D721Med (cell line): ENCODE results near the gene EHHADH.

Experiments used
- DNase-seq: peaks from one replicate; pipeline ENCODE4 v3.0.0; 2011; ENCODE audit warnings: low spot score; ENCODE audit not compliant: insufficient read length
- FAIRE-seq: peaks from 2 replicates; lab custom pipeline; 2011; peaks lifted over from hg19 to GRCh38; lab: Jason Lieb, UNC
- TF ChIP-seq, protein P1 (sequence below): IDR thresholded peaks from 2 replicates; pipeline ENCODE4 v1.5.1; 2012; ENCODE audit warnings: mild to moderate bottlenecking, control low read depth; ENCODE audit not compliant: insufficient read depth; ENCODE audit errors: missing control alignments

The EHHADH gene

DNA sequence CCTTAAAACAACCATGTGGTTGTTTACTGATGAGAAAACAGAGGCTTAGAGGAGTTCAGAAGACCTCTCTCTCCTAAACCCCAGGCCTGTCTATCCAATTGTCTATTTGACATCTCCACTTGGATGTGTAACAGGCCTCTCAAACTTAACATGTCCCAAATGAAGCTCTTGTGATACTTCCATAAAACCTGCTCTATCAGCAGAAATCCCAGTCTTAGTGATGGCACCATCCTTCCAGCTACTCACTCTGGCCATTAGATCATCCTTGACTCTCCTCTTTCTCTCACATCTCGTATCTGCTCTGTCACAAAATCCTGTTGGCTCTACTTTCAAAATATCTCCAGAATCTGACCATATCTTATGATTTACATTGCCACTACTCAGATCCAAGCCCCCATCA, 28.8 kb downstream of the EHHADH start:
- DNase-seq (no peak), FAIRE-seq (no peak)
- TF ChIP-seq, protein P1, sequence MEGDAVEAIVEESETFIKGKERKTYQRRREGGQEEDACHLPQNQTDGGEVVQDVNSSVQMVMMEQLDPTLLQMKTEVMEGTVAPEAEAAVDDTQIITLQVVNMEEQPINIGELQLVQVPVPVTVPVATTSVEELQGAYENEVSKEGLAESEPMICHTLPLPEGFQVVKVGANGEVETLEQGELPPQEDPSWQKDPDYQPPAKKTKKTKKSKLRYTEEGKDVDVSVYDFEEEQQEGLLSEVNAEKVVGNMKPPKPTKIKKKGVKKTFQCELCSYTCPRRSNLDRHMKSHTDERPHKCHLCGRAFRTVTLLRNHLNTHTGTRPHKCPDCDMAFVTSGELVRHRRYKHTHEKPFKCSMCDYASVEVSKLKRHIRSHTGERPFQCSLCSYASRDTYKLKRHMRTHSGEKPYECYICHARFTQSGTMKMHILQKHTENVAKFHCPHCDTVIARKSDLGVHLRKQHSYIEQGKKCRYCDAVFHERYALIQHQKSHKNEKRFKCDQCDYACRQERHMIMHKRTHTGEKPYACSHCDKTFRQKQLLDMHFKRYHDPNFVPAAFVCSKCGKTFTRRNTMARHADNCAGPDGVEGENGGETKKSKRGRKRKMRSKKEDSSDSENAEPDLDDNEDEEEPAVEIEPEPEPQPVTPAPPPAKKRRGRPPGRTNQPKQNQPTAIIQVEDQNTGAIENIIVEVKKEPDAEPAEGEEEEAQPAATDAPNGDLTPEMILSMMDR, result no peak

DNA sequence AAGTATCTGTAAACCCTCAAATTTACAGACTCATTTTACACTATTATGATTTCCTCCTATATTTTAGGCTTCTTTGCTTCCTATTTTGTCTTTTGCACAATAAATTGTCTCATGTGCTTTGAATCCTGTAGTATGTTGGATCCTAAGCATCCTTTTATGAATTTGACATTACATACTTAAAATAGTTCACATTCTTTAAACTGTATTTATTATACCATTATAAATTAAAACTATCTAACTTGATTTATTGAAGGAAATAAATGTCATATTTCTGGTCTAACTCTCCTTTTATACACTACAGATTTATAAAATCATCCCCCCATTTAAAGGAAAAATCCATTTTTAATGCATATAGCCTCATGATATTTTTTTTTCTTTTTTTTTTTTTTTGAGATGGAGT, 32.6 kb downstream of the EHHADH start:
- FAIRE-seq (no peak), DNase-seq (no peak)
- TF ChIP-seq, protein P1, result no peak

DNA sequence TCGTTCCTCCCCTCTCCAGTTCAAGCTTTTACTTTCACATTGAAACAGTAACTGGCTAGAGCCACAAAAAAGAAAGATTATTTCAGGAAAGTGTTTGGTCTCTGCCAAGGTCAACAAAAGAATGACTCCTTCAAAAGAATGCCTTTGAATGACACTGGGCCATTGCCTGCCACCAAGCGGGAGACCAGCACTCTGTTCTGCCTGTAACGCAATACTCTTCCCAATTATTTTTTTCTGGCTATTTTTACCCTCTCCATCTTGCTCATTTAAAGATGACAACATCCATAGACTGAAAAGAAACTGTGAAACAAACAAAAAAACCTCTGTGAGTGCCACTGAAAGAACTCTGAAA, 37.3 kb downstream of the EHHADH start:
- no peak for DNase-seq
- FAIRE-seq, result no peak
- TF ChIP-seq, protein P1, result no peak

DNA sequence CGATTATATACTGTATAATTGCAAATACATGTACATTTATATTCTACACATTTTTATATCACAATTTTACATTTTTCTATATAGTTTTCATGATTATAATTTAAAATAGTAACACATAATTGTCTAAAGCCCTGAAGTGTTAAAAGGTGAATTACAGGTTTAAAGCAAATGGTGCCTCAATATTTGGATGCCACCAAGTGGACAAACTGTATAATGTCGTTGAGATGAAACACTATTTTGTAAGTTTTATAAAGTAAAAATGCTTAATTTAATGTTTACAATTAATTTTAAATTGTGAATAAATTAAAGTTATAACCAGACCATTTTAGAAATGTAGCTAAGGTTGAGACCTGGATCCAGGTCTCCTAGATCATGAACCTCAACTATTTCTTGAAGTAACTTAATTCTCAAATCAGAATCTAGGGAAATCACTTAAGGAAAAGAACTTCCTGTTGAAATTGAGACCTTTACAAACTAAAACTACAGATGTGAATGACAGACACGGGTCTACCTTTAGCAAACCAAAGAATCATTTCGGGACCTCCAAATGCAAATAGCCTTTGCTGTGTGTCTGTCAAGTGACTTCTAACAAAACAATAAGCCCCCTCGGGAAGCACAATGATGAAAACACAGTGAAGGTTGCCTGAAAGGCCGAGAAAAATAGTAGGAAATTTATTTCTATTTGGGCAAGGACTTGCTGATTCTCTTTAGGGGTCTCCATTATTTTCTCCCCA, 37.8 kb downstream of the EHHADH start:
- TF ChIP-seq, protein P1, result peak; percentile 77
- DNase-seq (no peak), FAIRE-seq (peak; percentile 77)

DNA sequence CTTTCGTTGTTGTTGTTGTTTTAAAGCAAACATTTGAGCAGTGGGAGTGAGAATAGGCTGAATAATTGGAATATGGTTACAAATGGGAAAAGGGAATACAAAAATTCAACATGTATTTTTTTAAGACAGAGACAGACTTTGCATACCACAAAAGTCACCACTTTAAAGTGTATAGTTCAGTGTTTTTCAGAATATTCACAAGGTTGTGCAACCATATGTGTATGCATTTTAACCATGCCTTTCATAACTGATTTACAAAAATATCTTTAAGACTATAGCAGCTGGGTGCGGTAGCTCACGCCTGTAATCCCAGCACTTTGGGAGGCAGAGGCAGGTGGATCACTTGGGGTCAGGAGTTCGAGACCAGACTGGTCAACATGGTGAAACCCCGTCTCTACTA, 41.3 kb downstream of the EHHADH start:
- DNase-seq (no peak), FAIRE-seq (no peak)
- TF ChIP-seq, protein P1, result no peak

DNA sequence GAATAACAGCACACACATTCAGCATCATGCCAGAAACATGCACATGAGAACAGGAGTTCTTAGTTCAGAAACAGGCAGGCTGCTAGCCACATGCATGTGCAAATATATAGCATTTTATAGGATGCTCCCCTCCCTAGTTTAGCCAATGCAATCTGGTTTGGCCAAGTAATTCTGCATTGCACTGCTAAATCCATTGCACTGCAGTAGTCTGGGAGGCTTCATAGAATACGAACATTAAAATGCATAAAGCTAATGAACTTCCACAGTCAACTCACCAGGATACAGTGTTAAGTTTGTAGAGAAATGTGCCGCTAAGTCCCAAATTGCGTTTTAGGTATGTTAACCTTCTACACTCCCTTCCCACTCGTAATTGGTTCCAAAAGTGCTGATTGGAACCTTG, 41.8 kb downstream of the EHHADH start:
- DNase-seq (no peak), FAIRE-seq (no peak)
- TF ChIP-seq, protein P1, result no peak

DNA sequence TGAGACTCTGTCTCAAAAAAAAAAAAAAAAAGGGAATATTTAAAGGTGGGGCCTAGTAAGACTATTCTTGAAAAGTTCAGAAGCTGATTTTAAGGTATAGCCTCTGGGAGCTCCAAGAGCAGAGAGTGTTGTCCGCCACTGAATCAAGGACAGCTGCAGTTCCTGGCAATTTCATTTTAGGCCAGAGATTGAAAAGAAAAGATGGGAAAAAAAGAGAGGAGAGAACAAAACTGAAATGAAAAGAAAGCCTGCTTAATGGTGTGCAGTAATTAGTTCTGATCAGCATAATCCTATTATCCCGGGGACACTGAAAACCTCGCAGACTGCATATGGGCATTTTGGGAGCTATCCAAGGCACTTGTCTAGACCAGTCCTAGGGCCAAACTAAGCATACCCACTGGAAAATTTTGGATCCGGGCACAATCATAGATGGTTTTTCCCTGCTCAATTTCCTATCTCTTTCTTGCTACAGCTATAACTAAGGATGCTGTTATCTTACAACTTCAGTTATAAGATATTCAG, 43.2 kb downstream of the EHHADH start:
- peak; percentile 88 for FAIRE-seq
- DNase-seq, result peak; percentile 21
- TF ChIP-seq, protein P1, result no peak
